ENCODE measurements around the gene SNAP29. TPM values are rescaled to one million over a fixed set of nuclear protein-coding genes. Genes with fewer than 3 reads are reported as not detected.

The SNAP29 gene
- total and polyA plus RNA-seq, 2 donors (not counting 3 experiments of a cell fraction or from before 2014, with no cell fraction given), result 16.4 to 26.7 TPM

DNA sequence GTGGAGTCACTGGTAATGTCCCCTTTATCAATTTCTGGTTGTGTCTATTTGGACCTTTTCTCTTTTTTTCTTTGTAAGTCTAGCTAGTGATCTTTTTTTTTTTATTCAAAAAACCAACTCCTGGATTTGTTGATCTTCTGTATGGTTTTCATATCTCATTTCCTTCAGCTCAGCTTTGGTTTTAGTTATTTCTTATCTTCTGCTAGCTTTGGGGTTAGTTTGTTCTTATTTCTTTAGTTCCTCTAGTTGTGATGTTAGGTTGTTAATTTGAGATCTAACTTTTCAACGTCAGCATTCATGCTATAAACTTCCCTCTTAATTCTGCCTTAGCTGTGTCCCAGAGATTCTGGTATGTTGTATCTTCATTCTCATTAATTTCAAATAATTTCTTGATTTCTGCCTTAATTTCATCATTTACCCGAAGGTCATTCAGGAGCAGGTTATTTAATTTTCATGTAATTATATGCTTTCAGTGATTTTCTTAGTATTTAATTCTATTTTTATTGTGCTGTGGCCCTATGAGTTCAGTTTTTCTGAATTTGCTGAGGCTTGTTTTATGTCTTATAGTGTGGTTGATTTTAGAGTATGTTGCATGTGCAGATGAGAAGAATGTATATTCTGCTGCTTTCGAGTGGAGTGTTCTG, 29.2 kb upstream of the SNAP29 start:
- no peak overlapping the region for H2AFZ ChIP-seq (ENCODE audit: low read depth, low read length)
- CTCF ChIA-PET, result no interaction called here
- DNase-seq (ENCODE audit: low read depth, low spot score) (no peak), FAIRE-seq (no peak)
- POLR2A ChIA-PET, result no interaction called here
- no peak overlapping the region for H3K27ac ChIP-seq (ENCODE audit: insufficient read depth, low read depth, low read length)
- no peaks in the 10 kb centered on the region for H4K20me1 ChIP-seq (replicated peaks; ENCODE audit: control insufficient read depth, extremely low read depth, insufficient read depth, low read length)
- no peaks in the 10 kb centered on the region for H3K9me1 ChIP-seq (replicated peaks; ENCODE audit: control insufficient read depth, extremely low read depth, insufficient read depth, low read length)
- no peaks in the 10 kb centered on the region for H3K9me3 ChIP-seq (replicated peaks; ENCODE audit: control insufficient read depth, insufficient read depth, low read length)
- intact Hi-C loops (cut with micrococcal nuclease) (no loop called here), dilution Hi-C loops (cut with MboI; ENCODE audit: extremely low pct_ligation_motif_present, low sequenced_read_pairs) (no loop called here)
- no peaks in the 10 kb centered on the region for H3K79me2 ChIP-seq (ENCODE audit: control insufficient read depth, insufficient read depth, low read length)
- no TSS peak for BruUV-seq (replicated peaks)
- H3K9ac ChIP-seq (replicated peaks; ENCODE audit: extremely low read depth, insufficient read depth, low read length), result no peak overlapping the region
- peaks cover 0 to 10% of the 10 kb centered on the region in 2 experiments for H3K36me3 ChIP-seq (ENCODE audit: control insufficient read depth in 2 of 2, extremely low read depth in 1 of 2, insufficient read depth in 2 of 2, low read length in 2 of 2)
- H3K4me1 ChIP-seq (ENCODE audit: control insufficient read depth, extremely low read depth, insufficient read depth, low read length), result no peaks in the 10 kb centered on the region
- no peak for TF ChIP-seq EZH2 (IDR thresholded peaks at IDR 0.05; ENCODE audit: borderline replicate concordance, low read depth, low read length, severe bottlenecking)
- TF ChIP-seq MYC (IDR thresholded peaks at IDR 0.05; ENCODE audit: low read depth, low read length), result no peak
- no peak for TF ChIP-seq JUN (IDR thresholded peaks at IDR 0.05; ENCODE audit: borderline replicate concordance, insufficient read depth, insufficient read length, low read depth)
- TF ChIP-seq, protein P1, sequence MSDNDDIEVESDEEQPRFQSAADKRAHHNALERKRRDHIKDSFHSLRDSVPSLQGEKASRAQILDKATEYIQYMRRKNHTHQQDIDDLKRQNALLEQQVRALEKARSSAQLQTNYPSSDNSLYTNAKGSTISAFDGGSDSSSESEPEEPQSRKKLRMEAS (IDR thresholded peaks at IDR 0.05; ENCODE audit: insufficient read depth, insufficient read length), result no peak
- TF ChIP-seq, protein P2, sequence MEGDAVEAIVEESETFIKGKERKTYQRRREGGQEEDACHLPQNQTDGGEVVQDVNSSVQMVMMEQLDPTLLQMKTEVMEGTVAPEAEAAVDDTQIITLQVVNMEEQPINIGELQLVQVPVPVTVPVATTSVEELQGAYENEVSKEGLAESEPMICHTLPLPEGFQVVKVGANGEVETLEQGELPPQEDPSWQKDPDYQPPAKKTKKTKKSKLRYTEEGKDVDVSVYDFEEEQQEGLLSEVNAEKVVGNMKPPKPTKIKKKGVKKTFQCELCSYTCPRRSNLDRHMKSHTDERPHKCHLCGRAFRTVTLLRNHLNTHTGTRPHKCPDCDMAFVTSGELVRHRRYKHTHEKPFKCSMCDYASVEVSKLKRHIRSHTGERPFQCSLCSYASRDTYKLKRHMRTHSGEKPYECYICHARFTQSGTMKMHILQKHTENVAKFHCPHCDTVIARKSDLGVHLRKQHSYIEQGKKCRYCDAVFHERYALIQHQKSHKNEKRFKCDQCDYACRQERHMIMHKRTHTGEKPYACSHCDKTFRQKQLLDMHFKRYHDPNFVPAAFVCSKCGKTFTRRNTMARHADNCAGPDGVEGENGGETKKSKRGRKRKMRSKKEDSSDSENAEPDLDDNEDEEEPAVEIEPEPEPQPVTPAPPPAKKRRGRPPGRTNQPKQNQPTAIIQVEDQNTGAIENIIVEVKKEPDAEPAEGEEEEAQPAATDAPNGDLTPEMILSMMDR (IDR thresholded peaks at IDR 0.05; ENCODE audit: extremely low read depth in 1 of 2, insufficient read depth in 1 of 2, low read depth in 1 of 2, low read length in 2 of 2), result no peak
- TF ChIP-seq FOS (IDR thresholded peaks at IDR 0.05; ENCODE audit: borderline replicate concordance, insufficient read depth, low read length), result no peak
- TF ChIP-seq POLR2AphosphoS5 (IDR thresholded peaks at IDR 0.05; ENCODE audit: insufficient read depth, low read depth, low read length), result no peak
- no peak overlapping the region for H3K4me2 ChIP-seq (ENCODE audit: insufficient read depth, low read length)
- H3K27me3 ChIP-seq (ENCODE audit: control insufficient read depth in 2 of 2, insufficient read depth in 2 of 2, low read length in 2 of 2), result no peaks in the 10 kb centered on the region
- H3K4me3 ChIP-seq (replicated peaks in 1 of 3; ENCODE audit: insufficient read depth in 1 of 3, low read depth in 1 of 3, low read length in 3 of 3), result no peak overlapping the region

All from endothelial cell of umbilical vein (primary cell).